Mesothelial cell of epicardium (in vitro differentiated cells): ENCODE results near the gene FAM53B. TPM values are rescaled to one million over a fixed set of nuclear protein-coding genes. Genes with fewer than 3 reads are reported as not detected.

Experiments used
- DNase-seq, 2 experiments: peaks; one replicate each; pipeline ENCODE4 v3.0.0; 2021; ENCODE audit warnings: low spot score in 2 of 2; ENCODE audit not compliant: unreplicated experiment in 2 of 2
- H3K27ac Mint-ChIP-seq: 2 replicates; pipeline ENCODE4 v1.8.0; 2021; ENCODE audit warnings: mixed read lengths
- H3K27me3 Mint-ChIP-seq: 2 replicates; pipeline ENCODE4 v1.8.0; 2021; ENCODE audit warnings: low read depth, mixed read lengths
- H3K36me3 Mint-ChIP-seq: 2 replicates; pipeline ENCODE4 v1.8.0; 2021; ENCODE audit warnings: mixed read lengths
- H3K4me1 Mint-ChIP-seq: 2 replicates; pipeline ENCODE4 v1.8.0; 2021; ENCODE audit warnings: mixed read lengths
- H3K4me3 Mint-ChIP-seq: 2 replicates; pipeline ENCODE4 v1.8.0; 2021; ENCODE audit warnings: mild to moderate bottlenecking, moderate library complexity, mixed read lengths
- H3K9me3 Mint-ChIP-seq: 2 replicates; pipeline ENCODE4 v1.8.0; 2021; ENCODE audit warnings: mixed read lengths
- CTCF ChIP-seq: fragments of 200-600 bp; sonication (generic); IDR thresholded peaks from one replicate; pipeline ENCODE4 v1.5.0; 2021; ENCODE audit warnings: antibody characterized with exemption; ENCODE audit not compliant: unreplicated experiment
- total RNA-seq: library from RNA; stranded (reverse); gene quantifications from 3 replicates; pipeline ENCODE4 v1.2.1, GENCODE V29; 2021

FAM53B gene
- total RNA-seq, 1 donor from 2014 or later, result 42.0 TPM

GRCh38 chr10:124745673-124746072, 1.5 kb upstream of the FAM53B start:
- Mint-ChIP-seq H3K27ac (peak overlapping the region; percentile 93), H3K4me3 (no peak overlapping the region), H3K27me3 (no peaks in the 10 kb centered on the region), H3K4me1 (peaks cover 46% of the 10 kb centered on the region), H3K36me3 (no peaks in the 10 kb centered on the region), H3K9me3 (no peaks in the 10 kb centered on the region)
- DNase-seq, result no peak
- TF ChIP-seq CTCF, result peak; percentile 27

- Mint-ChIP-seq H3K4me1 (peaks cover 51% of the 10 kb centered on the region), H3K27me3 (no peaks in the 10 kb centered on the region), H3K9me3 (no peaks in the 10 kb centered on the region), H3K27ac (peak overlapping the region; percentile 93), H3K4me3 (peak overlapping the region; percentile 71), H3K36me3 (no peaks in the 10 kb centered on the region)
- DNase-seq, result no peak
- no peak for TF ChIP-seq CTCF
These were observed 1.1 kb upstream of the FAM53B start for GRCh38 chr10:124745252-124745651.

- no peak for DNase-seq
- Mint-ChIP-seq H3K4me1 (peaks cover 69% of the 10 kb centered on the region), H3K27me3 (no peaks in the 10 kb centered on the region), H3K4me3 (peak overlapping the region; percentile 99), H3K9me3 (no peaks in the 10 kb centered on the region), H3K36me3 (no peaks in the 10 kb centered on the region), H3K27ac (peak overlapping the region; percentile 98)
- no peak for TF ChIP-seq CTCF
These were observed 732 bp downstream of the FAM53B start for GRCh38 chr10:124743191-124744101.

- Mint-ChIP-seq H3K9me3 (no peaks in the 10 kb centered on the region), H3K27me3 (no peaks in the 10 kb centered on the region), H3K4me1 (peaks cover 75% of the 10 kb centered on the region), H3K27ac (peak overlapping the region; percentile 88), H3K4me3 (peak overlapping the region; percentile 99), H3K36me3 (no peaks in the 10 kb centered on the region)
- DNase-seq, result no peak
- no peak for TF ChIP-seq CTCF
These were observed 1.6 kb downstream of the FAM53B start for GRCh38 chr10:124742413-124743190.

GRCh38 chr10:124741922-124742412, 2.2 kb downstream of the FAM53B start:
- H3K36me3 Mint-ChIP-seq, result no peaks in the 10 kb centered on the region
- H3K27ac Mint-ChIP-seq, result peak overlapping the region; percentile 96
- no peak for DNase-seq
- H3K27me3 Mint-ChIP-seq, result no peaks in the 10 kb centered on the region
- H3K4me1 Mint-ChIP-seq, result peaks cover 80% of the 10 kb centered on the region
- no peaks in the 10 kb centered on the region for H3K9me3 Mint-ChIP-seq
- no peak for TF ChIP-seq CTCF
- peak overlapping the region; percentile 99 for H3K4me3 Mint-ChIP-seq
